ENCODE data around the gene SLC7A10.

DNA sequence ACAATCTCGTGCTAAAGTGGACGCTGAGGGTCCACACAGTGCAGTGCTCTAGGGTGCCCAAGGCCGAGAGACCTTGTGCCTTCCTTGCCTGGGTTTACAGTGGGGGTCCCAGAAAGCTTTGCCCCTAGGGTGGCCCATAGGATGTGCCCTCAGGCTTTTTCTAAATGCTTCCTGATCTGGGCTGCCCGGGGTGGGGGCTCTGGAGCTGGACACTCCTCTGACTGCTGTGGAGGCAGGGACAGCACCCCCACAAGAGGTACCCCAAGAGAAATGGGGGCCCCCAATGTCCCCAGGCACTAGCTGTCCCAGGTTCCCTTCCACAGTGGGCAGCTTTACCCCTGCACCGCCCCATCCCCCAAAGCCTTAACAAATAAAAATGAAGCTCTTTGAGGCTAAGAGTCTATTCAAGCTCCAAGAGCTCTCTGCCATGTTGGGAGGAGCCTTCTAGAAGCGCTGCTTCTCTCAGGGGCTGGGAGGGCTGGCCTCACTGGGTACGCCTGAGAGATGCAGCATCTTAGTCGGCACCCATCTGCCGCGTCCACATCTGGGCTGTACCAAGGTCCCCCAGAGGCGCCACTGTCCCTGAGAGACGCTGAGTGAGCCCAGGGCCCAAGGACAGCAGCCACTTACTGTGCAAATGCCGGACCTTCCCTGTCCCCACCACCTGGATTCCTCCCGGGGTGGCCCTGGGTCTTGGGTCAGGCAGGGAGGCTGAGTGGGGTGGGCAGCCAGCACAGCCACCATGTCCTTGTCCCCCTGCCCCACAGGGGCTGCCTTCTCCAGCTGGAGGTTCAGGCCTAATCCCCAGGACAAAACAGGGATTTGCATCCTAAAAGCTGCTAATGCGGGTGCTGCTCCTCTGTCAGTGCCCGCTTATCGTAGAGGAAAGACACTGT, 49.3 kb upstream of the SLC7A10 start:
- TF ChIP-seq, protein P1, sequence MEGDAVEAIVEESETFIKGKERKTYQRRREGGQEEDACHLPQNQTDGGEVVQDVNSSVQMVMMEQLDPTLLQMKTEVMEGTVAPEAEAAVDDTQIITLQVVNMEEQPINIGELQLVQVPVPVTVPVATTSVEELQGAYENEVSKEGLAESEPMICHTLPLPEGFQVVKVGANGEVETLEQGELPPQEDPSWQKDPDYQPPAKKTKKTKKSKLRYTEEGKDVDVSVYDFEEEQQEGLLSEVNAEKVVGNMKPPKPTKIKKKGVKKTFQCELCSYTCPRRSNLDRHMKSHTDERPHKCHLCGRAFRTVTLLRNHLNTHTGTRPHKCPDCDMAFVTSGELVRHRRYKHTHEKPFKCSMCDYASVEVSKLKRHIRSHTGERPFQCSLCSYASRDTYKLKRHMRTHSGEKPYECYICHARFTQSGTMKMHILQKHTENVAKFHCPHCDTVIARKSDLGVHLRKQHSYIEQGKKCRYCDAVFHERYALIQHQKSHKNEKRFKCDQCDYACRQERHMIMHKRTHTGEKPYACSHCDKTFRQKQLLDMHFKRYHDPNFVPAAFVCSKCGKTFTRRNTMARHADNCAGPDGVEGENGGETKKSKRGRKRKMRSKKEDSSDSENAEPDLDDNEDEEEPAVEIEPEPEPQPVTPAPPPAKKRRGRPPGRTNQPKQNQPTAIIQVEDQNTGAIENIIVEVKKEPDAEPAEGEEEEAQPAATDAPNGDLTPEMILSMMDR (IDR thresholded peaks at IDR 0.05) = no peak
- TF ChIP-seq POLR2A (IDR thresholded peaks at IDR 0.05) = no peak

Data from vagina (tissue), 2 donors.